Muscle layer of colon (tissue), 2 donors: ENCODE data around the gene PPIE.

Experiments
- H3K27ac ChIP-seq: one replicate; pipeline ENCODE4 v1.7.0; 2013; ENCODE audit warnings: low read depth, mild to moderate bottlenecking, low read length, moderate library complexity
- H3K27me3 ChIP-seq, 2 donors: one replicate each; pipeline ENCODE4 v1.7.0; 2013; ENCODE audit warnings: low read length in 2 of 2, mild to moderate bottlenecking in 2 of 2; ENCODE audit not compliant: insufficient read depth in 2 of 2, control insufficient read depth in 1 of 2
- H3K36me3 ChIP-seq: one replicate; pipeline ENCODE4 v1.7.0; 2013; ENCODE audit warnings: mild to moderate bottlenecking, low read length; ENCODE audit not compliant: insufficient read depth
- H3K4me1 ChIP-seq: one replicate; pipeline ENCODE4 v1.7.0; 2013; ENCODE audit warnings: mild to moderate bottlenecking, low read length; ENCODE audit not compliant: insufficient read depth
- H3K4me3 ChIP-seq, 2 donors: one replicate each; pipeline ENCODE4 v1.7.0; 2013; ENCODE audit warnings: low read length in 2 of 2, low read depth in 1 of 2, mild to moderate bottlenecking in 1 of 2, moderate library complexity in 1 of 2
- H3K9ac ChIP-seq: one replicate; pipeline ENCODE4 v1.7.0; 2013; ENCODE audit warnings: low read length
- H3K9me3 ChIP-seq: one replicate; pipeline ENCODE4 v1.7.0; 2013; ENCODE audit warnings: mild to moderate bottlenecking, low read length
- donor health status: abdominal sarcoma.
- donor health status: Adenocarcinoma of cecum.

Gene PPIE

DNA sequence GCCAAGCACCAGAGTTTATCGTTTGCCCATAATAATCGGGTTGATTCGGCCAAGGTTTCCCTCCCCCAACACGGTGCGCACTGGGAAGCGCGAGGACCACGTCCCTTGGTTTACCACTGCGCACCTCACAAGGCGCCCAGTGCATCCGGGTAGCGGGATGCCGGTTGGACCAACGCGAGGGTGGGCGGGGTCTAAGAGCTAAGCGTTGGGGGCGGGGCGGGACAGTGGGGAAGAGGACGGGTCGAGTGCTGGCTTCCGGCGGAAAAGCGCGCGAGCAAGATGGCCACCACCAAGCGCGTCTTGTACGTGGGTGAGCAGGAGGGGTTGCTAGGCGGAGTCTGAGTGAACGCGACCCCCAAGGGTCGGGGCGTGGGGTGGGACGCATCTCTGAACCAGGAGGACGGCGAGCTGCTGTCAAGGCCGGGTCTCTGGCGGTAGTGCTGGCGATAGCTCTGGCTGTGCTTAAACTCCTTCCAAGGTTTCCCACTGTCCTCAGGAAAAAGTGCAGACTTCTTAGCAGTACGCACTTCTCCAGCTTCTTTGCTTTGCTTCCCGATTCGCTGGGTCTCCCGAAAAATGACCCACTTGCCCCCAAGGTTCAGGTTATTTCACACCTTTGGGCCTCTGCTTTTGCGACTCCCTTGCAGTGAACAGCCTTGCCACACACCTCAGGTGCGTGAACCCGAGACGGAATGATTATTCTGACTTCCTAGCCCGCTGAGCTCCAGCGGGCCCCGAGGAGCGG lies at the start of gene PPIE:
TSS of gene PPIE (plus strand) at position 261 of the 745 bp plus-strand sequence. CDS start at position 280, 19 bp downstream.
- H3K27ac ChIP-seq, result peak within 1 kb of the TSS; percentile 47
- no peaks in the 10 kb centered on the region for H3K9me3 ChIP-seq
- peak within 1 kb of the TSS; percentile 79 for H3K9ac ChIP-seq

DNA sequence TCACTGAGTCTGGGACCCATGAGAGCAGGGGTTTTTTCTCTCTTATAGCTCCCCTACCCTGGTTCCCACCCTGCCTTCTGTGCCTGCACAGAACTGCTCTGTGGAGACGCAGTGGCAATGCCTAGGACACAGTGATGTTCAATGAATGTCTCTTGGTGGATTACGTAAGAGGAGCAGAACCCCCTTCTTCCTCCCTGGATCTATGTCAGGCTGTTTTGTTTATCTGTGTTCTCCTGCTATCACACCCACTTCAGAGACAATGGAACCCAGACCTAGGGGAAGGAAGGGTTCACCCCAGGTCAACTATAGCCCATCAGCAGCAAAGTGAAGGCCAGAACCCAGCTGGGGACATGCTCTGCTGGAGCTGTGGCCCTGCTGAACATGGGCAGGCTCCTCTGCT lies 49.5 kb upstream of the PPIE start:
- Histone ChIP-seq H3K36me3 (no peaks in the 10 kb centered on the region), H3K9me3 (no peaks in the 10 kb centered on the region), H3K27ac (no peak overlapping the region), H3K27me3 (peaks cover 29 to 58% of the 10 kb centered on the region in 2 donors), H3K9ac (no peak overlapping the region), H3K4me1 (peaks cover 15% of the 10 kb centered on the region), H3K4me3 (no peak overlapping the region)

More for the DNA sequence above, at the start of gene PPIE:
- Histone ChIP-seq H3K36me3 (peaks cover 30% of the 10 kb centered on the region), H3K4me1 (peaks cover 13% of the 10 kb centered on the region), H3K4me3 (peak within 1 kb of the TSS; percentile 98 to 99), H3K27me3 (no peaks in the 10 kb centered on the region)

DNA sequence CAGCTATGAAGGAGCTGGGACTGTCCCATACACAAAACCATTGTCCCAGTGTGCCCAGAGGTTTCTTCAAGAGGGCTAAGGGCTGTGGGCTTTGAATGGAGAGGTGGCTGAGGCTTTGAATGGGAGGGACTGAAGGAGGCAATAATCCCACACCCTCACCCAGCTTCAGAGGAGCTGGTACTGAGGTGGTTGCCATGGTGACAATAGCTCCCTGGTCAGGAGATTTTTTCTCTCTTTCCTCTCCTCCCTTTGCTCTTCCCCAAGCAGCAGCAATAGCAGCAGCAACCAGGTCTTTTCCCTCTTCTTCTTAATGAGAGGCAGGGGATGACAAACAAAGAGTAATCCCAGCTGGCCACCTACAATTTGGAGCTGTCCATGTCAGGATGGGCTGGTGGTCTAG lies 49.0 kb upstream of the PPIE start:
- peaks cover 15% of the 10 kb centered on the region for H3K4me1 ChIP-seq
- H3K27me3 ChIP-seq, result peaks cover 29 to 54% of the 10 kb centered on the region in 2 donors
- no peak overlapping the region for H3K4me3 ChIP-seq
- no peaks in the 10 kb centered on the region for H3K9me3 ChIP-seq
- H3K9ac ChIP-seq, result no peak overlapping the region
- no peak overlapping the region for H3K27ac ChIP-seq
- H3K36me3 ChIP-seq, result no peaks in the 10 kb centered on the region

DNA sequence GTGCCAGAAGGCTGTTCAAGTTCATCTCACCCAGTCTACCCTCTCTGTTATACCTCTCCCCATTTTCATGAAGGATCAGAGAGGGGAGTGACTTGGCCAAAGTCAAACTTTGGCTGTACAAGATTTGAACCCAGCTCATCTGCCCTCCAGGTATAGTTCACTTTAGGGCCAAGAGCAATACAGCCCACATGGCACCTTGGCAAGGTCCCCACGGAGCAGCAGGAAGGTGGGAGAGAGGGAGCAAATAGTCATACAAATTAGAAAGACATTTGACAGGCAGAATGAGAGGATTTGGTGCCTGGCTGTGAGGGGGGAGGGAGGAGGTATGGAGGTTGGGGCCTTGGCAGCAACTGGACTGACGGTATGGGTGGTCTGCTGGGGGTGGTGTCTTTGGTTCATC lies 48.5 kb upstream of the PPIE start:
- Histone ChIP-seq H3K9me3 (no peaks in the 10 kb centered on the region), H3K27me3 (peaks cover 29 to 48% of the 10 kb centered on the region in 2 donors), H3K4me3 (no peak overlapping the region), H3K4me1 (peaks cover 15% of the 10 kb centered on the region), H3K36me3 (no peaks in the 10 kb centered on the region), H3K9ac (no peak overlapping the region), H3K27ac (no peak overlapping the region)

DNA sequence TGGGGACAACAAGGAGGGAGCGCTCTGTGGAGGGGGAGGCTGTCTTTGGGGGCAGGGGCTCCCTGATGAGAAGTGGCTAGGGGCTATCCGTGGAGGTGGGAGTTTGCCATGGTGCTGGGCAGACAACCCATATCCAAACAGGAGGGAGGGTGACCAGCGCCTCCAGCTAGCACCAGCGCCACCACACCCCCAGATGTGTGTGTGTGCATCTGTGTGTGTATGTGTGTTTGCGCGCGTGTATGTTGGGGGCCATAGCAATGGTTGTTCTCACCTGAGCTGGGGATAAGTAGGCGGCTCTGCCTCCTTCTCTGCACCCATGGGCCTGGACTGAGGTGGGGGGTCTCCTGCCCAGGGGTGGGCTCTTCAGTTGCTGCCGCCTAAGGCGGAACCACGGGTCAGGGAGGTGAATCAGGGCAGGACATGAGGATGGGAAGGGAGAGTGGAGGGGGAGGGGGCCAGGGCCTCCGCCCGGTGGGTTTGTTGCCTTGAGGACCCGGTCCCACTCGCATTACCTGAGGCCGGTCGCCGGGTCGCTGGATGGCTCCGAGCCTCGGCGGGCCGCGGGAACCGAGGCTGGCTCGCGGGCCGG lies 47.8 kb upstream of the PPIE start:
- Histone ChIP-seq H3K36me3 (no peaks in the 10 kb centered on the region), H3K9ac (no peak overlapping the region), H3K27me3 (peaks cover 29 to 46% of the 10 kb centered on the region in 2 donors), H3K4me3 (peak overlapping the region in 1 of 2 donors; percentile 31), H3K4me1 (peaks cover 15% of the 10 kb centered on the region), H3K27ac (no peak overlapping the region), H3K9me3 (no peaks in the 10 kb centered on the region)

DNA sequence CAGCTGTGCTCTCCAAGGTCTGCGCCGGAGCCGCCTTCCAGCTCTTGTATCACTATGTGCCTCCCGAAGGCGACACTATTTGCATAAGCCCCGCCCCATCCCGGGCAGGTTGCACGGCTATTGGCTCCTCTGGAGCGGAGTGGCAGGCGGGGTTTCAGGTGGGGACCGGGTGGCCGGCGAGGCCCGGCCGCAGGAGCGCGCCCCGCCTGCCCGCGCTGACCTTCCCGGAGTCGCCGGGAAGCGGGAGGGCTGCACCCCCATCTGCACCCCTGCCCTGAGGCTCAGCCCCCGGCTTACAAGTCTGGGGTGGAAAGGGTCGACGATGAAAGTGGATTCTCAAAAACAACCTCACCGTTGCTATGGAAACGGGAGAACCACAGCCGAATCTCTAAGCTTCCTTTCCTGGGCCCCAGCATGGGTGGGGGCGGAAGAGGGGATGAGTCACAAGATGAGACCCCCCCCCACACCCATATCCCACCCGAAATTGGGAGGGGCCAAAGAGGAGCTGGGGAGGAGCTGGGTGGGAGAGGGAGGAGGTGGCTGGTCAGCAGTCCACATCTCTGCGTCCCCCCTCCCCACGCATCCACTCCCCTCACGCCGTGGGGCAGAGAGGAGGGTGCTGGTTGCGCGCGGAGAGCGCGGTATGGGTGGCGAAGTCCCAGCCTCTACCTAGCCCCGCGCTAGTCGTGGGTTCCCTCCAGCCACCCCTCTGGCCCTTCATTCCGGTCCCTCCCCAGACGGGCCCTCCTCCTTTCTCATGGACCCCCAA lies 47.1 kb upstream of the PPIE start, which contains the start of gene HPCAL4:
TSS of gene HPCAL4 (minus strand) at position 51 of the 769 bp plus-strand sequence. CDS start 6,830 bp downstream, outside the sequence.
- no peak within 1 kb of the TSS for H3K9ac ChIP-seq
- H3K36me3 ChIP-seq, result no peaks in the 10 kb centered on the region
- peak within 1 kb of the TSS in 1 of 2 donors; percentile 31 for H3K4me3 ChIP-seq
- H3K27ac ChIP-seq, result no peak within 1 kb of the TSS
- peaks cover 29 to 46% of the 10 kb centered on the region in 2 donors for H3K27me3 ChIP-seq
- H3K9me3 ChIP-seq, result no peaks in the 10 kb centered on the region
- peaks cover 15% of the 10 kb centered on the region for H3K4me1 ChIP-seq

DNA sequence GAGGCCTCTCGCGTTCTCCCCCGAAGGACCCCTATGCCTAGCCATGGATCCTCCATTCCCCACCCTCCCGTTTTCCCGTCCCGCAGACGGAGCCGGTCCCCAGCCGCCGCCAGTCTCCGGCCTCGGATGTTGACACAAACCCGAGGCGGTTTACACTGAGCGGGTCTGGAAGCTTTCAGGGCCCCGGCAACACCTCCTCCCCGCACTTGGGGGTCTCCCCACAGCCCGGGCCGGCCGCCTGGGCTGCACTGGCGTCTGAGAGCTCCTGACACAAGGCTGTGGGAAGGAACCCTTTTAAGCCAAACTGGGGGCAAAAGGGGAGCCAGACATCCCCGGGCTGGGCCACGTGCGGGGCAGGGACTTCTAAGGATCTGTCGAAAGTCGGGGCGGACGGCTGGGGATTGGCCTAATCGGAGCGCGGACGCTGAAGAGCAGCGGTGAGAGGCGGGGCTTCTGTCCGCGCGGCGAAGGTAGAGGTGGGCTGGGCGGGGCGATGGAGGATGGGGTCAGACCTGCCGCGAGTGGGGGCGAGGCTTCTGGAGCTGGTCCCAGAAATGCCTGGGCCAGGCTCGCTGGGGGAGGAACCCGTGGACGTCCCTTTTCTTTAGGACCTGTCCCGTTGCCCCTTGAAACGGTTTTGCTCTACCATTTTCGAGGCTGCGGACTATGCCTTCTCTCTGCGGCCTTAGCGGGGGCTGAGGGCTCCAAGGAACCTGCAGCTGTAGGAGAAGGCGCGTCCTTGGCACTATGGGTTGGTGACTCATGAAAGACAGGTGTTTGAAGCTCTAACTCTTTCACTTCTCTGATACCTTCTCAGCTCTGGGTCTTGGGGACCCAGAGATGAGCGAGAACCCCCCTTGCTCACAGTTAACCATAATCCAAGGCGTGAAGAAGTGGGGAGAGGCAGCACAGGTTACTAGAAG lies 46.3 kb upstream of the PPIE start:
- Histone ChIP-seq H3K27ac (no peak overlapping the region), H3K9ac (no peak overlapping the region), H3K4me3 (peak overlapping the region in 1 of 2 donors; percentile 15), H3K27me3 (peaks cover 29 to 46% of the 10 kb centered on the region in 2 donors), H3K9me3 (no peaks in the 10 kb centered on the region), H3K4me1 (peaks cover 15% of the 10 kb centered on the region), H3K36me3 (no peaks in the 10 kb centered on the region)

DNA sequence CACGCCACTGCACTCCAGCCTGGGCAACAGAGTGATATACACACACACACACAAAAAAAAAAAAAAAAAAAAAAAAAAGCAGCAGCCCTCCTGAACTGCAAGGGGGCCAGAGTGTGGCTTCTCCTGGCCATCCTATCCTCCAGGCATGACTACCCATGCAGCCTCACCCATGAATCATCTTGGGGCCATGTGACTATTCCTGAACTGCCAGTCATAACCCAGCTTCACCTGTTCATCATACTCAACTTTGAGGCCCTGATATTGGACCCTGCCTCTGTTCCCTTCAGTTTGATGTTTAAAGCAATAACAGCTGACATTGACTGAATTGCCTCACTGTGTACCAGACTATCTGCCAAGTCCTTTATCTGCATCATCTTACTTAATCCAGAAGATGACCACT lies 44.7 kb upstream of the PPIE start:
- Histone ChIP-seq H3K9me3 (no peaks in the 10 kb centered on the region), H3K4me1 (peaks cover 15% of the 10 kb centered on the region), H3K36me3 (no peaks in the 10 kb centered on the region), H3K9ac (no peak overlapping the region), H3K27me3 (peaks cover 29 to 45% of the 10 kb centered on the region in 2 donors), H3K27ac (no peak overlapping the region), H3K4me3 (no peak overlapping the region)

DNA sequence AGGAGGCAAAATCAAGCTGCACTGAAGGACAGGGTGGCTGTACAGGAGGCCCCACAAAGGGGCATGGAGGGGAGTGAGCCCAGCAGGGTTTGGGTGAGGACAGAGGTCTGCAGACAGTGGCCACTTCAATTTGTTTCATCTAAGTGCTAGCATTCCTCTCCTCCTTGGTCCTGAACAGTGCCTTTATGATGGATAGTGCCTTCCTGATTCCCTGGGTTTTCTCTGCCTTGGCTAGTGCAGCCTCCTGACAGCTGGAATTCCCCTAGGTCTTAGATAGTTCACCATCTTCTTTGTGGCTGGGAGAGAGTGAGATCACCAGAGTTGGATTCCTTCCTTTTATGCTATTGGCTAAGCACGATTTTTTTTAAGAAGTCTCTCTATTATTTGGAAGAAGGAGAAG lies 43.7 kb upstream of the PPIE start:
- Histone ChIP-seq H3K36me3 (no peaks in the 10 kb centered on the region), H3K27ac (no peak overlapping the region), H3K4me3 (no peak overlapping the region), H3K9ac (no peak overlapping the region), H3K9me3 (no peaks in the 10 kb centered on the region), H3K27me3 (peaks cover 26 to 35% of the 10 kb centered on the region in 2 donors), H3K4me1 (peaks cover 15% of the 10 kb centered on the region)

DNA sequence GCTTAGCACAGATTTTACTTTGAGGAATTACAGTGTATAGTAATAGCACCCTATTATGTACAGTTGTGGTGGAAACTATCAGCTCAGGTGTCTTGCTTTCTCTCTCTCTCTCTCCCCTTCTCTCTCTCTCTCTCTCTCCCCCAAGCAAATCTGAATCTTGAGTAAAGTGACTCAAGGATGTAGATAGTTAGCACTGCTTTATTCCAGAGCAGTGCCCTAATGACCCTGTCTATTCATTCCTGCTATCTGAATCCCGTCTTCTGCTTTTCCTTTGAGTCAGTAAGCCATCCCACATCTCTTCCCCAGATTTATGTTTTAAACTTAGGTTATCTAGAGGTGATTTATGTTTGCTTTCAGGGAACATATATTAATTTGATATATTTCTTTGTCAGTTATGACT lies 42.2 kb upstream of the PPIE start:
- Histone ChIP-seq H3K27ac (no peak overlapping the region), H3K36me3 (no peaks in the 10 kb centered on the region), H3K4me1 (peaks cover 11% of the 10 kb centered on the region), H3K27me3 (peaks cover 14 to 21% of the 10 kb centered on the region in 2 donors), H3K4me3 (no peak overlapping the region), H3K9me3 (no peaks in the 10 kb centered on the region), H3K9ac (no peak overlapping the region)
